ENCODE measurements around the gene SART1.

The SART1 gene

DNA sequence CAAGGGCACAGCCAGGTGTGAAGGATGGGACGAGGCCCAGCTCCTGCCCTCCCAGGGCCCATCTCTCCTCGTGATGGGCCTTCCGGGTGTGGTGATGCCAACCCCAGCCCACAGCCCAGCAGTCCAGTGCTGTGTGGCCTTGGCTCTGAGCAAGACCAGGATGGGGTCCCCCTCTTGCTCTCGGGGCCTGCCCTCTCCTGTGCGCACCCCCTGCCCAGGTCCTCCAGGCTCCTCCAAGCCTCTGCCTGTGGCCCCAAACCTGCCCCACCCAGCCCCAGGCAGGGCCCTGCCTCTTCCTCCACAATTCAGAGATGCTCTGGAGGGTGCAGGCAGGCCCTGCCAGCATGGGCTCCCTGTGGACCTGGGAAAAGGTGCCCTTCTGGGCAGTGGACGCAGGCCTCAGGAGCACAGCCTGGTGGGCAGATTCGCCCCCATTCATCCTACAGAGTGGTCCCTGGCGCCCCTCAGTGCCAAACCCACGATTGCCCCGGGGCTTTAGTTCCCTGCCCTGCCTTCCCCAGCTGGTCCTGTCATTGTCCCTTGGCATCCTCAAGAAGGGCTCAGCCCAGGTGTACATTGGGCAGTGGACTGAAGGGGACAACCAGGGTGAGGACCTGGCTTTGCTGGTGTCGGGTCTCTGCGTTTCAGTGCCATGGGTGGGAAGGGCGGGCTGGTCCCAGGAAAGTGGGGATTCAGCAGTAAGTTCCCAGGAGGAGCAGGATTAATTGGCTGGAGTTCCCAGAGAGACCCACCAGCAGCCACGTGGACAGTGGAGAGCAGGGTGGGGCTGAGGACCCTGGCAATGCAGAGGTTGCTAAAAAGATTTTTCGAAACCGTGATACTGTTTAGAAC lies 20.7 kb downstream of the SART1 start:
- TF ChIP-seq POLR2AphosphoS5 (IDR thresholded peaks at IDR 0.05; ENCODE audit: low read depth, low read length) (no peak), POLR2A (IDR thresholded peaks at IDR 0.05; ENCODE audit: low read depth, low read length) (no peak), PAX5 (IDR thresholded peaks at IDR 0.05; ENCODE audit: insufficient read depth, low read length, severe bottlenecking) (no peak), POU2F2 (IDR thresholded peaks at IDR 0.05; ENCODE audit: low read depth, low read length) (no peak), TAF1 (IDR thresholded peaks at IDR 0.05; ENCODE audit: low read depth, low read length) (no peak)
- DNase-seq (ENCODE audit: insufficient read length, low spot score) (no peak), FAIRE-seq (no peak)

DNA sequence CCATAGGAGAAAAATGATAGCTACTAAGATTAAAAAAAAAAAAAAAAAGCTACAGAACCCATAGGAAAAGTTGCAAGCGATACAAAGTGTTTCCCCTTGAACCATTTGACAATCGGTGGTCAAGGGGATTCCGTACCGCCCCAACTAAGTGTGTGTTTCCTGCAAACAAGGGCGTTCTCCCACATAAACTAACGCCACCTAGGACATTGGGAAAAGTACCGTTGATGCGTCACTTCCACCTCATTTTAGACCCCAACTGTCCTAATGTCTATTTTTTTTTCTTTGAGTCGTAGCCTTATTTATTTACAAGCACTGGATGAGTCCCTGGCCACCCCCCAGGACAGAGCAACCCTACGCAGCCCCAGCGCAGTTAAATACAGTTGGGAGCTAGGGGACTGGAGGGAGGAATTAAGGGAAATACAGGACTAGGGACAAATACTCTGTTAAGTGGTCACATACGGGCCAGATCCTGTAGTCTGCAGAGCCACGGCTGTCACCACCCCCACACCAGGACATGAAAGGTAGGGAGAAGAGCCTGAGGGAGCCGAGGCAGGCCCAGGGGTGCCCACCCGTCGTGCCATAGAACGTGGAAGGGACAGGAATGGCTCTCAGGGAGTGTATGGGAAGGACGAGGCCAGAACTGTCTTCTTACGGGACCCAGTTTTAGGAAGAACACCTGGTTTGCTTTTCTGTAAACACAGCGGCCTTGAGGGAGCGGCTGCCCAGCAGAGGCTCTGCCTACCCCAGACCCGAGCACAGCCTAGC lies 21.5 kb downstream of the SART1 start:
- DNase-seq (ENCODE audit: insufficient read length, low spot score) = no peak
- no peak for FAIRE-seq
- no peak for TF ChIP-seq TAF1 (IDR thresholded peaks at IDR 0.05; ENCODE audit: low read depth, low read length)
- no peak for TF ChIP-seq POLR2AphosphoS5 (IDR thresholded peaks at IDR 0.05; ENCODE audit: low read depth, low read length)
- TF ChIP-seq SPI1 (IDR thresholded peaks at IDR 0.05; ENCODE audit: low read depth, low read length) = no peak
- no peak for TF ChIP-seq POU2F2 (IDR thresholded peaks at IDR 0.05; ENCODE audit: low read depth, low read length)
- TF ChIP-seq POLR2A (IDR thresholded peaks at IDR 0.05; ENCODE audit: low read depth, low read length) = no peak
- TF ChIP-seq PAX5 (IDR thresholded peaks at IDR 0.05; ENCODE audit: insufficient read depth, low read length, severe bottlenecking) = no peak

DNA sequence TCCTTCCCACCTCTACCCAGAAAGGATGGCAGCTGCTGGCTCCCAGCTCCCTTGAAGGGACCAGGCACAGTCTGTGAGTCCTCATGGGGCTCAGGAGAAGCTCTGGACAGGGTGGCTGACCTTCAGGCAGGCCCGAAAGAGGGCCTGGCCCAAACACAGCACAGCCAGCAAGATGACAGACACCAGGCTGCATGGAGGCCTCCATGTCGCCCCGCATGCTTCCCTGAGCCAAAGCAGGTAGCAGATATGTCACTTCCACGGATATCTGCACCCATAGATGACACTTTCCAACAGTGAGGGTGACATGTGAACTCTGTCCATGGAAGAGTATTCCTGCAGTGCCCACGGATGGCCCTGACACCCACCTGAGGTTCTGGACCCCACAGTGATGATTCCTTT lies 22.1 kb downstream of the SART1 start:
- TF ChIP-seq TAF1 (IDR thresholded peaks at IDR 0.05; ENCODE audit: low read depth, low read length) (no peak), POLR2A (IDR thresholded peaks at IDR 0.05; ENCODE audit: low read depth, low read length) (no peak), PAX5 (IDR thresholded peaks at IDR 0.05; ENCODE audit: insufficient read depth, low read length, severe bottlenecking) (no peak), POU2F2 (IDR thresholded peaks at IDR 0.05; ENCODE audit: low read depth, low read length) (no peak), POLR2AphosphoS5 (IDR thresholded peaks at IDR 0.05; ENCODE audit: low read depth, low read length) (no peak), SPI1 (IDR thresholded peaks at IDR 0.05; ENCODE audit: low read depth, low read length) (no peak)
- FAIRE-seq = no peak
- no peak for DNase-seq (ENCODE audit: insufficient read length, low spot score)

DNA sequence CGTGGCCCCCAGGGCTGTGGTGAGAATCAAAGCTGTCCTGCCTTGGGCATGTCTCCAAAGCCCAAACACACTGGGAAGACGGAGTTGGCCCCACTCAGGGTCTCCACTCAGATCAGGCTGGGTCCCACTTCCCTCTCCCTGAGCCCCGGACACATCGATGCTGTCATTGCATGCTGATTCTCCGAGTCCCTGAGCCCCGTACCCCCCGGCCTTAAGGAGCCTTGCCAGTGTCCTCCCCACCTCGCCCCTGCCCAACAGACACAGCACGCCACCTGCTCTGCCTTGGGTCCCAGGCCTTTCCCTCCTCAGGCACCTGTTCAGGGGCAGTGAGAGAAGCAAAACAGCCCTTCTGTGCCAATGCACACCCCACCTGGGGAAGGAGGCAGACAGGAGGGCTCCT lies 25.8 kb downstream of the SART1 start:
- DNase-seq (ENCODE audit: insufficient read length, low spot score) (no peak), FAIRE-seq (no peak)
- TF ChIP-seq POLR2AphosphoS5 (IDR thresholded peaks at IDR 0.05; ENCODE audit: low read depth, low read length) = no peak
- TF ChIP-seq TAF1 (IDR thresholded peaks at IDR 0.05; ENCODE audit: low read depth, low read length) = no peak
- TF ChIP-seq POU2F2 (IDR thresholded peaks at IDR 0.05; ENCODE audit: low read depth, low read length) = no peak
- no peak for TF ChIP-seq SPI1 (IDR thresholded peaks at IDR 0.05; ENCODE audit: low read depth, low read length)
- no peak for TF ChIP-seq PAX5 (IDR thresholded peaks at IDR 0.05; ENCODE audit: insufficient read depth, low read length, severe bottlenecking)
- no peak for TF ChIP-seq POLR2A (IDR thresholded peaks at IDR 0.05; ENCODE audit: low read depth, low read length)

DNA sequence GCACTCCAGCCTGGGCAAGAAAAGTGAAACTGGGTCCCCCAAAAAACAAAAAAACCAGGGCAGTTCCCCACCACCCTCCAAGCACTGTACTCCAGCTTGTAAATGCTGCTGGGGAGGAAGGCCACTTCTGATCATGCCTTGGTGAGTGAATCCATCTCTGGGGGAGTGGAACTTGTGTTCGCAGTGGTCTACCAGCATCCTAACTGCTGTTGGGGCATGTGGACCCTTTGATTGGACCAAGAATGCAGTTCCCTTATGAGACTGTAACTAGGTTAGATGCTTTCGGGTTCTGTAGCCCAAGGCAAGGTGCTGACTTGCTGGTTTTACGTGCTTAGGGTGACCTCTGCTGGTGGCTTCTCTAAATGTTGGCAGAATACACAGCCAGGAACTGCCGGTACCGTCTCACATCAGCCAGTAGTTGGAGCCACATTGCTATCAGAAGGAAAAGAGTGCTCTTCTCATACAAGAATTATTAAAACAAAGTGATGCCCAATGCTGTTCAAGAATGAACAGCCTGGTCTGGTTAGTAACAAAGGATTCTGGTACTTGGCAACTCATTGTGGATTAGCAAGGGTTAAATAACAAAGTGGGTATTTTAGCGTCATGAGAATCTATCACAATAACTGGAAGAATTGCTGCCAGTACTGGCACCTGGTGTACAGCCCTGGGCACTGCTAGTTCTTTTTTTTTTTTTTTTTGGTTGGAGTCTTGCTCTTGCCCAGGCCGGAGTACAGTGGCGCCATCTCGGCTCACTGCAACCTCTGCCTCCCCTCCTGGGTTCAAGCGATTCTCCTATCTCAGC lies 27.5 kb downstream of the SART1 start:
- TF ChIP-seq SPI1 (IDR thresholded peaks at IDR 0.05; ENCODE audit: low read depth, low read length) (peak; percentile 52), POLR2AphosphoS5 (IDR thresholded peaks at IDR 0.05; ENCODE audit: low read depth, low read length) (no peak)
- FAIRE-seq (peak; percentile 98), DNase-seq (ENCODE audit: insufficient read length, low spot score) (peak; percentile 85)

DNA sequence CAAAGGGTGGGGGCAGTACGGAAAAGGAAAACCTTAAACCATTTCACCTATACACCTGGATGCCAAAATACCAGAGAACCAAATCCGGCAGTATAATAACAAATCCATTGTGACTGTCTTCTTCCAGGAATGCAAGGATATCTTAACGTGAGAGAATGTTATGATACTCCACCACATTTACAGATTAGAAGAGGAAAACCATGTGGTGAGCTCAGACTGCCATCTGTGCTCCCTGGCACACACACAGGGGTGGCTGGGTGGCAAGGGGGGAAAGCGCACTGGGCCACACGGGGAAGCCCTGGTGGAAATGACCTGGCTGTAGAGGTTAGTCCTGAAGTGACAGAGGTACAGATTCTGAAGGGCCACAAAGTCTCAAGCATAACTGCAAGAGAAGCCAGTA lies 30.5 kb downstream of the SART1 start:
- TF ChIP-seq TAF1 (IDR thresholded peaks at IDR 0.05; ENCODE audit: low read depth, low read length) (no peak), POLR2AphosphoS5 (IDR thresholded peaks at IDR 0.05; ENCODE audit: low read depth, low read length) (no peak), SPI1 (IDR thresholded peaks at IDR 0.05; ENCODE audit: low read depth, low read length) (no peak), POLR2A (IDR thresholded peaks at IDR 0.05; ENCODE audit: low read depth, low read length) (no peak), PAX5 (IDR thresholded peaks at IDR 0.05; ENCODE audit: insufficient read depth, low read length, severe bottlenecking) (no peak), POU2F2 (IDR thresholded peaks at IDR 0.05; ENCODE audit: low read depth, low read length) (no peak)
- FAIRE-seq (no peak), DNase-seq (ENCODE audit: insufficient read length, low spot score) (no peak)

DNA sequence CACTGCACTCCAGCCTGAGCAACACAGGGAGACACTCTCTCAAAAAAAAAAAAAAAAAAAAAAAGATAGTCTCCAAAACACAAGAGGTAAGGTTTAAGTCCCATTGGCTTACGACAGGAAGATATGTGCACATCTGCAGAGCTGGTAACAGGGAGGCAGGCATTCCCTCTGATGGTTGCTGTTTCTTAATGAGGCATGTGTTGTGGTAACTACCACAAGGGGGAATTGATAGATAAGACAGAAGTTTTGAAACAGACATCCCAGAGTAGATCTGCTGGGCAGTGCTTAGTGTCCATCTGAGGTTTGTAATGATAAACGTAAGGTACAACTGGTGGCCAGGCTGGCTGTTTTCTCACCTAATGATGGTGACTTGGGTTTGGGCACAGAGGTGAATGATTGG lies 35.8 kb downstream of the SART1 start:
- FAIRE-seq (no peak), DNase-seq (ENCODE audit: insufficient read length, low spot score) (no peak)
- TF ChIP-seq SPI1 (IDR thresholded peaks at IDR 0.05; ENCODE audit: low read depth, low read length) = no peak
- no peak for TF ChIP-seq POU2F2 (IDR thresholded peaks at IDR 0.05; ENCODE audit: low read depth, low read length)
- no peak for TF ChIP-seq POLR2A (IDR thresholded peaks at IDR 0.05; ENCODE audit: low read depth, low read length)
- TF ChIP-seq TAF1 (IDR thresholded peaks at IDR 0.05; ENCODE audit: low read depth, low read length) = no peak
- TF ChIP-seq PAX5 (IDR thresholded peaks at IDR 0.05; ENCODE audit: insufficient read depth, low read length, severe bottlenecking) = no peak
- no peak for TF ChIP-seq POLR2AphosphoS5 (IDR thresholded peaks at IDR 0.05; ENCODE audit: low read depth, low read length)

DNA sequence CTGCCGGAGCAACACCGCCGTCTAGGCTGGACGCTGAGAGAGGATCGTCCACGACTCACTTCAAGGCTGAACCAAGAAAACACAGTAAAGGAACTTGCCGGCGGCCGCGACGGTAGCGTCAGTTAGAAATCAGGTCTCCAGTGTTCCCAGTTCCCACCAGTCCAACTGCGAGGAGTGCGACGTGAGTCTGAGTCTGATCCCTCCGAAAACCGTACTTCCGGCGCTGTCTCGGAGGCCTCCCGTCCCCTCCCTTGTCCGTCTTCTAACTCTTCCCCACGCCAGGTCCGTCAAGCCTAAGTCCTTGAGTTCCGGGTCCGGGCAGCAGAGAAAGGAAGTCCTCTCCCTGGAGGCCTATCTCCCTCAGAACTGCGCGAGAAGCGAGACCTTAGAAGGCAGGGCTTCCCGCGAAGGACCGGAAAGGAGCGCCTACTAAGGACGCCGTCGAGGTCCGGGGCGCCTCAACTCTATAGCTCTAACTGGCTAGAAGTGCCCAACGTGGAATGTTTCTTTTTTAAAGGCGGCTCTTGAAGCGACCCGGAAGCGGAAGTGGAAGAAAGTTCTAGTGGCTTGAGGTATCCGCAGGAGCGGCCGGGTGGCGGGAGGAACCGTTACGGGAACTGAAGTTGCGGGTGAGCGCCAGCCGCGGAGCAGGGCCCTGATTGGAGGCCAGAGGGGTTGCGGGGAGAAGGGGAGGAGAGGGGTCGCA lies 40.6 kb downstream of the SART1 start, which contains the start of the genes BANF1 and EIF1AD:
Gene BANF1, plus strand, starts transcription at position 562 of the 706 bp plus-strand sequence. CDS start 748 bp downstream, outside the sequence.
Gene EIF1AD, minus strand, starts transcription at position 216 of the 706 bp plus-strand sequence. CDS start 1,768 bp downstream, outside the sequence.
- DNase-seq (ENCODE audit: insufficient read length, low spot score) (peak; percentile 86), FAIRE-seq (peak; percentile 90)
- TF ChIP-seq POU2F2 (IDR thresholded peaks at IDR 0.05; ENCODE audit: low read depth, low read length) = peak; percentile 70; the same call in 1 of the 2 replicates
- peak; percentile 59; the same call in 1 of the 2 replicates for TF ChIP-seq SPI1 (IDR thresholded peaks at IDR 0.05; ENCODE audit: low read depth, low read length)
- peak; percentile 31 for TF ChIP-seq PAX5 (IDR thresholded peaks at IDR 0.05; ENCODE audit: insufficient read depth, low read length, severe bottlenecking)
- TF ChIP-seq POLR2A (IDR thresholded peaks at IDR 0.05; ENCODE audit: low read depth, low read length) = peak; percentile 94
- TF ChIP-seq TAF1 (IDR thresholded peaks at IDR 0.05; ENCODE audit: low read depth, low read length) = peak; percentile 91
- TF ChIP-seq POLR2AphosphoS5 (IDR thresholded peaks at IDR 0.05; ENCODE audit: low read depth, low read length) = peak; percentile 93

Measured in GM12891 (cell line).